ENCODE results near the gene ERCC6L2. TPM values are rescaled to one million over a fixed set of nuclear protein-coding genes. Genes with fewer than 3 reads are reported as not detected.

Gene ERCC6L2
- total and polyA plus RNA-seq, 2 of the 8 experiments (the other 6 are each of a cell fraction or from before 2014, with no cell fraction given): 9.8 to 50.0 TPM

- no peak overlapping the region for H2BK12ac ChIP-seq (ENCODE audit: low read depth, low read length)
- peaks cover 0 to 26% (median 6%) of the 10 kb centered on the region in 4 experiments; a peak in 5 of 8 replicates for H3K36me3 ChIP-seq (ENCODE audit: control insufficient read depth in 2 of 4, insufficient read depth in 4 of 4, low read length in 3 of 4)
- FAIRE-seq (no peak), DNase-seq (ENCODE audit: low read depth in 1 of 2, low spot score in 2 of 2) (no peak)
- no peaks in the 10 kb centered on the region for H3K27me3 ChIP-seq (replicated peaks in 1 of 4; ENCODE audit: control insufficient read depth in 3 of 4, extremely low read depth in 1 of 4, insufficient read depth in 3 of 4, low read length in 3 of 4)
- no peak overlapping the region for H2BK15ac ChIP-seq (ENCODE audit: low read length)
- CTCF ChIA-PET (ENCODE audit: partially characterized antibody): no interaction called here
- H3K14ac ChIP-seq (ENCODE audit: insufficient read length): no peak overlapping the region
- no peak overlapping the region for H2BK5ac ChIP-seq (ENCODE audit: low read depth, low read length)
- no peaks in the 10 kb centered on the region for H3K23me2 ChIP-seq (ENCODE audit: low read depth, low read length)
- POLR2A ChIA-PET (ENCODE audit: partially characterized antibody): no interaction called here
- H3K18ac ChIP-seq (ENCODE audit: extremely low read depth, low read length): no peak overlapping the region
- no peak overlapping the region for H3K9ac ChIP-seq (replicated peaks in 1 of 4; ENCODE audit: extremely low read depth in 1 of 4, low read depth in 3 of 4, low read length in 3 of 4)
- WGBS, 2 experiments (ENCODE audit: extremely low coverage in 1 of 2, insufficient coverage in 1 of 2, insufficient read length in 1 of 2, insufficient replicate concordance in 2 of 2, low coverage in 1 of 2, low lambda C conversion rate in 2 of 2, missing lambda C conversion rate in 1 of 2): 58% methylated on average over 3 of the region's 3 CpGs; no CpG with 5 or more reads in 1 of the 2 experiments
- H3K27ac ChIP-seq (ENCODE audit: low read depth, low read length): 0 out of 2 replicates have a peak overlapping the region, but pooled peaks have one; percentile 9
- no peak overlapping the region for H2BK20ac ChIP-seq (ENCODE audit: low read length)
- no peak overlapping the region for H4K8ac ChIP-seq (ENCODE audit: extremely low read depth, insufficient read depth, low read length)
- H3K23ac ChIP-seq (ENCODE audit: insufficient read length): no peak overlapping the region
- no peak overlapping the region for H3K4me2 ChIP-seq (ENCODE audit: insufficient read depth in 1 of 2, low read depth in 2 of 2, low read length in 2 of 2)
- H2BK120ac ChIP-seq (replicated peaks; ENCODE audit: low read depth, low read length): no peak overlapping the region
- no peak overlapping the region for H4K5ac ChIP-seq (ENCODE audit: insufficient read length, low read depth, low read length)
- peaks cover 4% of the 10 kb centered on the region for H3K79me1 ChIP-seq (ENCODE audit: low read depth, low read length)
- peaks cover 0 to 9% of the 10 kb centered on the region in 2 experiments; a peak in 1 of 4 replicates for H3K79me2 ChIP-seq (ENCODE audit: control insufficient read depth in 1 of 2, insufficient read depth in 2 of 2, low read length in 2 of 2)
- H3K4ac ChIP-seq (replicated peaks; ENCODE audit: insufficient read length, low read depth, low read length): no peak overlapping the region
- H3K56ac ChIP-seq (replicated peaks; ENCODE audit: insufficient read length, low read depth, low read length): no peak overlapping the region
- H4K20me1 ChIP-seq (replicated peaks in 1 of 2; ENCODE audit: control insufficient read depth in 1 of 2, insufficient read depth in 2 of 2, low read length in 2 of 2): no peaks in the 10 kb centered on the region
- H2AFZ ChIP-seq (ENCODE audit: low read length): no peak overlapping the region
- H3K9me3 ChIP-seq (ENCODE audit: insufficient read depth in 2 of 2, low read depth in 1 of 2, low read length in 1 of 2): no peaks in the 10 kb centered on the region
- no peak overlapping the region for H4K91ac ChIP-seq (replicated peaks; ENCODE audit: insufficient read length, low read length)
- H3K4me3 ChIP-seq (ENCODE audit: extremely low read depth in 1 of 4, insufficient read depth in 2 of 4, low read depth in 3 of 4, low read length in 4 of 4): no peak overlapping the region
- no peak overlapping the region for H2AK5ac ChIP-seq (ENCODE audit: low read depth, low read length)
- peaks cover 0 to 2% (median 0%) of the 10 kb centered on the region in 4 experiments; a peak in 2 of 7 replicates for H3K4me1 ChIP-seq (replicated peaks in 1 of 4; ENCODE audit: control insufficient read depth in 3 of 4, insufficient read depth in 4 of 4, low read length in 3 of 4)
- TF ChIP-seq ATF2 (IDR thresholded peaks at IDR 0.05; ENCODE audit: low read length) (no peak), BACH1 (IDR thresholded peaks at IDR 0.05; ENCODE audit: low read length) (no peak), SP1 (IDR thresholded peaks at IDR 0.05; ENCODE audit: low read depth, low read length) (no peak), KDM5A (IDR thresholded peaks at IDR 0.05; ENCODE audit: low read length) (no peak), NRF1 (IDR thresholded peaks at IDR 0.05; ENCODE audit: low read depth, low read length) (no peak), CBX5 (IDR thresholded peaks at IDR 0.05; ENCODE audit: low read depth, low read length) (no peak), RFX5 (IDR thresholded peaks at IDR 0.05; ENCODE audit: borderline replicate concordance, low read depth, low read length) (no peak), CHD2 (IDR thresholded peaks at IDR 0.05; ENCODE audit: low read length) (no peak), CTCF (IDR thresholded peaks at IDR 0.05; ENCODE audit: control extremely low read depth in 1 of 3, insufficient read depth in 1 of 3, low read depth in 1 of 3, low read length in 3 of 3) (no peak), CTBP2 (IDR thresholded peaks at IDR 0.05; ENCODE audit: borderline replicate concordance, insufficient read depth, insufficient read length, low read length) (no peak), SP4 (IDR thresholded peaks at IDR 0.05; ENCODE audit: low read length) (no peak)
Measured at GRCh38 chr9:95937131-95937530, 61.6 kb downstream of the ERCC6L2 start.
